Heart left ventricle (tissue), 16 donors: ENCODE measurements around the gene SFXN4. TPM values are rescaled to one million over a fixed set of nuclear protein-coding genes. Genes with fewer than 3 reads are reported as not detected.

ENCODE experiments used
- ATAC-seq, 4 donors: fragments of 200-7000 bp; cut with Tn5 transposase; one replicate each; pipeline ENCODE4 v1.9.1; 2020 to 2022; ENCODE audit warnings: moderate library complexity in 4 of 4, mild to moderate bottlenecking in 3 of 4, moderate number of reproducible peaks in 1 of 4
- DNase-seq, 5 donors: peaks; one replicate each; pipeline ENCODE4 v3.0.0-alpha.2; 2020
- H3K27ac ChIP-seq, 12 donors: fragments of 200-600 bp; sonication (generic) in 4 of 12; one replicate each; pipeline versions ENCODE4 v1.5.0 to v1.8.0; 2016 to 2022; ENCODE audit warnings: mild to moderate bottlenecking in 2 of 12
- H3K27me3 ChIP-seq, 9 donors: fragments of 200-600 bp; sonication (generic) in 2 of 9; one replicate each; pipeline versions ENCODE4 v1.5.1 to v1.8.0; 2016 to 2022; ENCODE audit warnings: mild to moderate bottlenecking in 3 of 9
- H3K36me3 ChIP-seq, 9 donors: fragments of 200-600 bp; sonication (generic) in 2 of 9; one replicate each; pipeline versions ENCODE4 v1.5.0 to v1.8.0; 2018 to 2022; ENCODE audit warnings: mild to moderate bottlenecking in 2 of 9
- H3K4me1 ChIP-seq, 12 donors: fragments of 200-600 bp; sonication (generic) in 4 of 12; one replicate each; pipeline versions ENCODE4 v1.5.0 to v1.8.0; 2016 to 2022; ENCODE audit warnings: mild to moderate bottlenecking in 3 of 12
- H3K4me3 ChIP-seq, 12 donors: fragments of 200-600 bp; sonication (generic) in 4 of 12; one replicate each; pipeline versions ENCODE4 v1.5.0 to v1.8.0; 2017 to 2022; ENCODE audit warnings: mild to moderate bottlenecking in 9 of 12, moderate library complexity in 4 of 12
- H3K9me3 ChIP-seq, 12 donors: fragments of 200-600 bp; sonication (generic) in 4 of 12; one replicate each; pipeline versions ENCODE4 v1.5.0 to v1.8.0; 2016 to 2022; ENCODE audit warnings: mild to moderate bottlenecking in 1 of 12
- POLR2A ChIP-seq, 2 donors: fragments of 450-650 bp; IDR thresholded peaks; one replicate each; pipeline ENCODE4 v1.6.1; 2017; ENCODE audit warnings: antibody characterized with exemption in 2 of 2, mild to moderate bottlenecking in 2 of 2, moderate library complexity in 2 of 2
- WGBS, 4 donors: extraction: QIAGEN DNeasy Blood & Tissue Kit in 2 of 4; methylation state at CpG; one replicate each; pipeline versions ENCODE4 v1.1.5 to v1.1.7; 2013 to 2018; 5-methylcytosine and 5-hydroxymethylcytosine counted together
- intact Hi-C, 10 donors: fragments of 100-400 bp; cut with DNase I; formaldehyde crosslinking; loops; one replicate each; pipeline versions ENCODE4 v1.11.1 to v1.14.2; 2022
- polyA plus RNA-seq, 2 donors: library from polyadenylated mRNA; stranded (reverse); fragments of 200-250 nt; gene quantifications; one replicate each; pipeline ENCODE4 v1.2.3, GENCODE V29; 2013
- total RNA-seq, 9 donors: library from RNA; depleted of rRNA in 2 of 9; stranded (reverse); fragments of >200 nt in 2 of 9; fragmentation: NEBNext Ultra II Directional in 3 of 9; extraction: Animal tissue kit (Norgen Biotek cat#: 25700) in 3 of 9; gene quantifications; one replicate each; pipeline versions ENCODE4 v1.1.0 to v1.2.4, GENCODE V29; 2016 to 2023
- TF ChIP-seq, protein P1 (sequence below), 12 donors: fragments of 200-600 bp; sonication (generic) in 4 of 12; IDR thresholded peaks; one replicate each; pipeline versions ENCODE4 v1.5.0 to v1.8.0; 2018 to 2022; ENCODE audit warnings: antibody characterized with exemption in 12 of 12, mild to moderate bottlenecking in 5 of 12
- donor health status: ischemic (EF 13 %, LVEDD 7.1; RV severe dilation, severe dysfunction).
- donor health status: healthy with polysubstance abuse.
- donor health status: DM: no; HTN: yes; CAD: no.
- donor health status: DM: no; HTN: no; CAD: no.
- donor health status: ischemic (EF 25% LVEDD 6.9; RV normal size, moderate dysfunction).
- donor health status: ischemic (EF 25% LVEDD 5.7; RV mildly dilated, moderate dysfunction).
- donor health status: healthy.
- donor health status: DM: yes; HTN: yes; CAD: no.
- donor health status: ischemic (EF 35%, LVEDD 5.7; RV mildly dilated, moderate dysfunction).
- donor health status: nonischemic (EF 11% LVEDD 7.7; RV severe dilation, severe dysfunction).
- donor health status: DM: yes; HTN: yes; CAD: no.
- donor health status: PGD.
- donor health status: ischemic (EF 29% LVEDD 5.4; RV normal size, mild dysfunction).
- donor health status: nonischemic (EF 23%, LVEDD 6.1; RV moderate dilation, normal function).

SFXN4 gene
- total and polyA plus RNA-seq, 11 donors, result 33.2 to 68.5 (median 42.8) TPM

DNA sequence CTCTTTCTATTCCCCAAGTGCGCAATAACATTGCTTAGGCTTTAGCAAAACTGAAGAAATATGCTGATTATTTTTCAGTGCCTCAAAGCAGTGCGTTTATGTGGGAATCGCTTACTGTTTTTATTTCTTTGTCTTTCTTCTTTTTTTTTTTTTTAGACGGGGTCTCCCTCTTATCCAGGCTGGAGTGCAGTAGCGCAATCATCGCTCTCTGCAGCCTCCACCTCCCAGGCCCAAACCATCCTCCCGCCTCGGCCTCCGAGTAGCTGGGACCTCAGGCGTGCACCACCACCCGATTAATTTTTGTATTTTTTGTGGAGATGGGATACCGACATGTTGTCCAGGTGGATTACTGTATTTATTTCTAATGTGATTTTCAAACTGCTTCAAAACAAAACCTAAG, 60.4 kb downstream of the SFXN4 start:
- 93 to 94% (median 94%) methylated on average over 12 of the region's 12 CpGs for WGBS, 4 donors
- Histone ChIP-seq H3K27ac (no peak overlapping the region), H3K9me3 (no peaks in the 10 kb centered on the region), H3K4me3 (peak overlapping the region in 9 of 12 donors; percentile 60 to 99 (median 84)), H3K36me3 (peaks cover 0 to 27% (median 23%) of the 10 kb centered on the region in 9 donors), H3K27me3 (no peaks in the 10 kb centered on the region), H3K4me1 (peaks cover 0 to 31% (median 11%) of the 10 kb centered on the region in 12 donors)
- intact Hi-C loops, result loop anchor here in 3 of 10 donors (2.0 kb wide), 1 partner anchor 24 kb away; the partner anchor contains the start of gene EIF3A (in 3 of the 3)
- DNase-seq, result no peak
- ATAC-seq, result no peak
- TF ChIP-seq POLR2A (IDR thresholded peaks at IDR 0.05), result no peak

DNA sequence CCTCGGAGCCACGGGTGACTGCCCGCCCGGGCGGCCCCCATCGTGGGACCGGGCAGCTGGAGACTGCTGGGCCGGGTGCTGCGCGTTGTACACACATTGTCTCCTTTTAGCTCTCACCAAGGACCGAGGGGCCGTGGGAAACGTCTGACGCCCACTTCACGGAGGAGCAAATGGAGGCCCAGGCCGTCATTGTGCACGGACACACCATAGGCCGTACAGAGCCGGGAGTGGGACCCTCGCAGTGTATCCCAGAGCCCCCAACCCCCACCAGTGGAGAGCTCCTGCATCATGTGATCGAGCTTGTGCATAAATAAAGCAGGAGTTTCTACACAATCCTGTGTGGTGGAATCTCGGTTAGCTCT, 60.9 kb downstream of the SFXN4 start:
- Histone ChIP-seq H3K4me3 (peak overlapping the region; percentile 56 to 99 (median 85)), H3K9me3 (no peaks in the 10 kb centered on the region), H3K36me3 (peaks cover 0 to 22% (median 18%) of the 10 kb centered on the region in 9 donors), H3K27me3 (no peaks in the 10 kb centered on the region), H3K27ac (peak overlapping the region in 7 of 12 donors; percentile 25 to 84 (median 74)), H3K4me1 (peaks cover 0 to 31% (median 11%) of the 10 kb centered on the region in 12 donors)
- DNase-seq (peak in 3 of 5 donors; percentile 24 to 37 (median 29)), ATAC-seq (peak in 1 of 4 donors; percentile 8)
- TF ChIP-seq POLR2A (IDR thresholded peaks at IDR 0.05), result no peak
- TF ChIP-seq, protein P1, sequence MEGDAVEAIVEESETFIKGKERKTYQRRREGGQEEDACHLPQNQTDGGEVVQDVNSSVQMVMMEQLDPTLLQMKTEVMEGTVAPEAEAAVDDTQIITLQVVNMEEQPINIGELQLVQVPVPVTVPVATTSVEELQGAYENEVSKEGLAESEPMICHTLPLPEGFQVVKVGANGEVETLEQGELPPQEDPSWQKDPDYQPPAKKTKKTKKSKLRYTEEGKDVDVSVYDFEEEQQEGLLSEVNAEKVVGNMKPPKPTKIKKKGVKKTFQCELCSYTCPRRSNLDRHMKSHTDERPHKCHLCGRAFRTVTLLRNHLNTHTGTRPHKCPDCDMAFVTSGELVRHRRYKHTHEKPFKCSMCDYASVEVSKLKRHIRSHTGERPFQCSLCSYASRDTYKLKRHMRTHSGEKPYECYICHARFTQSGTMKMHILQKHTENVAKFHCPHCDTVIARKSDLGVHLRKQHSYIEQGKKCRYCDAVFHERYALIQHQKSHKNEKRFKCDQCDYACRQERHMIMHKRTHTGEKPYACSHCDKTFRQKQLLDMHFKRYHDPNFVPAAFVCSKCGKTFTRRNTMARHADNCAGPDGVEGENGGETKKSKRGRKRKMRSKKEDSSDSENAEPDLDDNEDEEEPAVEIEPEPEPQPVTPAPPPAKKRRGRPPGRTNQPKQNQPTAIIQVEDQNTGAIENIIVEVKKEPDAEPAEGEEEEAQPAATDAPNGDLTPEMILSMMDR (IDR thresholded peaks at IDR 0.05), result no peak
- intact Hi-C loops, result loop anchor here in 3 of 10 donors (2.0 kb wide), 1 partner anchor 24 kb away; the partner anchor contains the start of gene EIF3A (in 3 of the 3)
- WGBS, 4 donors, result 0 to 2% (median 2%) methylated on average over 2 to 22 of the region's 22 CpGs

DNA sequence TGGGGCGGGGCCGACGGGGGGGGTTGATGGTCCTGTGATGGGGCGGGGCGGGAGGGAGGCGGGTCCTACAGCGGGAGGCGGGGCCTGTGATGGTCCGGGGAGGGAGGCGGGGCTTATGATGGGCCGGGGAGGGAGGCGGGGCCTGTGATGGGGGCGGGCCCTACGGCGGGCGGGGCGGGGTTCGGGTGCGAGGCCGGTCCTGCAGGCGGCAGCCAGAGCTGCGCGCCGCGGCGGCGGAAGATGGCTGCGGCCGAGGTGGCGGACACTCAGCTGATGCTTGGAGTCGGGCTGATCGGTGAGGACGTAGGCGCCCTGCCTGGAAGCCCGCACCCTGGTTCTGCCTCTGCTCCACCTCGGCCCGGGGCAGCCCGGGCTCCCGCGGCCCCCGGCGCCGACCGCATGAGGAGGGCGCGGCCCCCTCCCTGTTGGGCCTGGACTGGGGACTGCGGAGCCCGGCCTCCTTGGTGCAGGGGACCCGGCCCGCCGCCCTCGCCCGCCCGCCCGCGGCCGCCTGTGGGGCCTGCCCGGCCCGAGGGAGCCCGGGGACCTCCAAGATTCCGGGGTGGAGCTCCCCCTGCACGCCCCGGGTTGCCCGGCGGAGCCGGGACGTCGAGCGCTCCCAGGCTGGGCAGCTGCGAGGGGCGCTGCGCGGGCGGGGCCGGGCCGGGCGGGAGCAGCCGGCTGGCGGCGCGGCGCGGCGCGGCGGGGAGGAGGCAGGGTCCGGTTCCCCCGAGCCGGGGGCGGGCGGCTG, 61.4 kb downstream of the SFXN4 start, which contains the start of gene DENND10:
Gene DENND10 (plus strand): TSS at position 211 of the 751 bp plus-strand sequence. CDS start 30 bp downstream, at position 241.
- Histone ChIP-seq H3K4me3 (peak within 1 kb of the TSS; percentile 56 to 99 (median 85)), H3K36me3 (peaks cover 0 to 16% (median 12%) of the 10 kb centered on the region in 9 donors), H3K9me3 (no peaks in the 10 kb centered on the region), H3K27ac (peak within 1 kb of the TSS; percentile 16 to 84 (median 72)), H3K4me1 (peaks cover 0 to 31% (median 11%) of the 10 kb centered on the region in 12 donors), H3K27me3 (no peaks in the 10 kb centered on the region)
- DNase-seq (peak; percentile 80 to 92 (median 86)), ATAC-seq (peak; percentile 87 to 97 (median 94))
- peak in 1 of 2 donors; percentile 90 for TF ChIP-seq POLR2A (IDR thresholded peaks at IDR 0.05)
- TF ChIP-seq, protein P1 (IDR thresholded peaks at IDR 0.05), result peak in 2 of 12 donors; percentile 13 to 20
- intact Hi-C loops, result loop anchor here in 3 of 10 donors (2.0 kb wide), 1 partner anchor 23 kb away; the partner anchor contains the start of gene EIF3A (in 3 of the 3)
- WGBS, 4 donors, result 1% methylated on average over 36 to 91 of the region's 91 CpGs; no CpG with 5 or more reads in 1 of the 4 donors

DNA sequence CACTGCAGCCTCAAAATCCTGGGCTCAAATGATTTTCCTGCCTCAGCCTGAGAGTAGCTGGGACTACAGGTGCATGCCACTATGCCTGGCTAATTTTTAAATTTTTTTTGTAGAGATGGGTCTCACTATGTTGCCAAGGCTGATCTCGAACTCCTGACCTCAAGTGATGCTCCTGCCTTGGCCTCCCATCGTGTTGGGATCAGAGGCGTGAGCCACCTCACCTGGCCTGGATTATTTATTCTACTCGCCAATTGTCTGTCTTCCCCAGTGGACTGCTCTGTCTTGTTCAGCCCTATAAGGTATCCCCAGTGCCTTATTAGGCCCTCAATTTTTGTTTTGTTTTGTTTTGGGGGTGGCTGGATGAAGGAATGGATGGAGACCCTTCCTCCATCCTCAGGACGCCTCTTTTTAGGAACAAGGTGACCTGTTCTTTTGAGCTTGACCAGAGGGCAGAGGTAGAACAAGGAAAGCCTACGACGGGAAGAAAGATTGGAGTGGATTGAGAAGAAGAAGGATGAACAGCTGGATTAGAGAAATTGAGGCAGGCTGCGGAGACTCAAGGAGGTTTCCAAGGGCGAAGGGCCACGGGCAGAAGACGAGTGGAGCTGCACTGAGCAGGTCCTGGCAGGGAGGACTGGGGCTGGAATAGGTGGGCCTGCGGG, 62.1 kb downstream of the SFXN4 start:
- intact Hi-C loops, result no loop called here
- DNase-seq (no peak), ATAC-seq (no peak)
- Histone ChIP-seq H3K27ac (peak overlapping the region in 10 of 12 donors; percentile 13 to 84 (median 53)), H3K9me3 (no peaks in the 10 kb centered on the region), H3K4me3 (peak overlapping the region in 5 of 12 donors; percentile 12 to 99 (median 81)), H3K36me3 (peaks cover 0 to 9% (median 5%) of the 10 kb centered on the region in 9 donors), H3K4me1 (peaks cover 0 to 31% (median 11%) of the 10 kb centered on the region in 12 donors), H3K27me3 (no peaks in the 10 kb centered on the region)
- TF ChIP-seq POLR2A (IDR thresholded peaks at IDR 0.05), result no peak
- TF ChIP-seq, protein P1 (IDR thresholded peaks at IDR 0.05), result no peak
- WGBS, 4 donors, result 46 to 59% (median 52%) methylated on average over 11 to 12 of the region's 12 CpGs
